ENCODE results near the gene CYP4B1.
"Not testable (repeated sequence)": the region's sequence is repeated elsewhere in the genome, so short reads cannot be mapped to it uniquely, and the experiment has no call there.

GRCh38 chr1:46846386-46846785 is 47.5 kb downstream of the CYP4B1 start:
- TF ChIP-seq CTCF (conservative IDR thresholded peaks at IDR 0.05; ENCODE audit: low read length); EZH2phosphoT487 (IDR thresholded peaks at IDR 0.05; ENCODE audit: borderline replicate concordance, low read depth, low read length): not testable (repeated sequence)
